Neuronal stem cell (in vitro differentiated cells): ENCODE results near the gene LUZP1. TPM values are rescaled to one million over a fixed set of nuclear protein-coding genes. Genes with fewer than 3 reads are reported as not detected.
A peak's percentile ranks its signal among the peaks of the same experiment; 100 is the strongest.

ENCODE experiments used
- DNase-seq: peaks from one replicate; pipeline ENCODE4 v3.0.0-alpha.2; 2013; ENCODE audit warnings: low spot score
- H2AFZ ChIP-seq: one replicate; pipeline ENCODE4 v1.6.1; 2013; ENCODE audit warnings: mild to moderate bottlenecking, low read length, inconsistent platforms
- H2AK5ac ChIP-seq: 2 replicates; pipeline ENCODE4 v1.6.1; 2013; ENCODE audit warnings: low read depth, mild to moderate bottlenecking, inconsistent platforms, low read length, moderate library complexity, mixed read lengths
- H2BK120ac ChIP-seq: 2 replicates; pipeline ENCODE4 v1.6.1; 2013; ENCODE audit warnings: low read depth, mild to moderate bottlenecking, inconsistent platforms, low read length, moderate library complexity, mixed read lengths
- H2BK12ac ChIP-seq: one replicate; pipeline ENCODE4 v1.6.1; 2013; ENCODE audit warnings: low read length, inconsistent platforms
- H2BK15ac ChIP-seq: 2 replicates; pipeline ENCODE4 v1.6.1; 2013; ENCODE audit warnings: mild to moderate bottlenecking, low read length, inconsistent platforms, mixed read lengths
- H2BK5ac ChIP-seq: one replicate; pipeline ENCODE4 v1.6.1; 2013; ENCODE audit warnings: inconsistent platforms, mild to moderate bottlenecking, low read length, moderate library complexity
- H3K14ac ChIP-seq: one replicate; pipeline ENCODE4 v1.6.1; 2013; ENCODE audit warnings: low read length, inconsistent platforms
- H3K18ac ChIP-seq: 2 replicates; pipeline ENCODE4 v1.6.1; 2013; ENCODE audit warnings: low read length, inconsistent platforms
- H3K23ac ChIP-seq: 2 replicates; pipeline ENCODE4 v1.6.1; 2013; ENCODE audit warnings: low read depth, mild to moderate bottlenecking, mixed read lengths, low read length, inconsistent platforms; ENCODE audit not compliant: poor library complexity
- H3K27ac ChIP-seq: replicated peaks from 3 replicates; pipeline ENCODE4 v1.5.1; 2013; ENCODE audit warnings: low read length, inconsistent platforms
- H3K27me3 ChIP-seq, 3 experiments: 2 replicates each; pipeline ENCODE4 v1.6.1; 2013; ENCODE audit warnings: low read length in 3 of 3, mild to moderate bottlenecking in 2 of 3, inconsistent platforms in 1 of 3, low read depth in 1 of 3, mixed read lengths in 1 of 3, moderate library complexity in 1 of 3; ENCODE audit not compliant: control insufficient read depth in 3 of 3, insufficient read depth in 3 of 3
- H3K36me3 ChIP-seq, 2 donors: replicated peaks in 1 of 2; 2 replicates each; pipeline ENCODE4 v1.6.1; 2013; ENCODE audit warnings: low read length in 2 of 2; ENCODE audit not compliant: control insufficient read depth in 2 of 2, insufficient read depth in 2 of 2
- H3K4ac ChIP-seq: 2 replicates; pipeline ENCODE4 v1.6.1; 2013; ENCODE audit warnings: inconsistent platforms, mild to moderate bottlenecking, low read length, moderate library complexity
- H3K4me1 ChIP-seq, 2 donors: 1 replicate in 1 of 2; 2 replicates in 1 of 2; pipeline ENCODE4 v1.6.1; 2013; ENCODE audit warnings: low read length in 2 of 2, low read depth in 1 of 2; ENCODE audit not compliant: control insufficient read depth in 2 of 2, insufficient read depth in 1 of 2
- H3K4me2 ChIP-seq: one replicate; pipeline ENCODE4 v1.6.1; 2013; ENCODE audit warnings: mild to moderate bottlenecking, low read length, inconsistent platforms; ENCODE audit not compliant: insufficient read depth, poor library complexity, severe bottlenecking
- H3K4me3 ChIP-seq, 2 donors: 2 replicates each; pipeline ENCODE4 v1.5.1; 2013; ENCODE audit warnings: low read length in 2 of 2, mild to moderate bottlenecking in 2 of 2, inconsistent platforms in 1 of 2, moderate library complexity in 1 of 2
- H3K79me1 ChIP-seq: one replicate; pipeline ENCODE4 v1.6.1; 2013; ENCODE audit warnings: low read depth, mild to moderate bottlenecking, inconsistent platforms, low read length, moderate library complexity
- H3K9ac ChIP-seq: one replicate; pipeline ENCODE4 v1.6.1; 2013; ENCODE audit warnings: mild to moderate bottlenecking, low read depth, low read length, inconsistent platforms; ENCODE audit not compliant: poor library complexity
- H3K9me3 ChIP-seq, 2 donors: replicated peaks in 1 of 2; 2 replicates each; pipeline versions ENCODE3 to v1.6.1; 2013; ENCODE audit warnings: low read length in 2 of 2, mild to moderate bottlenecking in 2 of 2, inconsistent platforms in 1 of 2, low read depth in 1 of 2, mixed read lengths in 1 of 2, moderate library complexity in 1 of 2; ENCODE audit not compliant: control insufficient read depth in 2 of 2, insufficient read depth in 1 of 2
- H4K8ac ChIP-seq: one replicate; pipeline ENCODE4 v1.6.1; 2013; ENCODE audit warnings: low read depth, mild to moderate bottlenecking, inconsistent platforms, low read length, moderate library complexity
- H4K91ac ChIP-seq: one replicate; pipeline ENCODE4 v1.6.1; 2013; ENCODE audit warnings: low read length, low read depth, mild to moderate bottlenecking, inconsistent platforms; ENCODE audit not compliant: poor library complexity
- WGBS, 2 donors: extraction: QIAGEN DNeasy Blood & Tissue Kit; methylation state at CpG; one replicate each; pipeline ENCODE4 v1.1.7; 2013; ENCODE audit warnings: missing lambda C conversion rate in 2 of 2, mixed read lengths in 1 of 2; ENCODE audit not compliant: insufficient read length in 2 of 2, insufficient replicate concordance in 1 of 2; ENCODE audit errors: extremely low coverage in 2 of 2; 5-methylcytosine and 5-hydroxymethylcytosine counted together
- polyA plus RNA-seq, 2 experiments: library from polyadenylated mRNA; stranded (reverse); fragments of 200-250 nt; gene quantifications; one replicate each; pipeline ENCODE4 v1.2.3, GENCODE V29; 2013

LUZP1 gene
- polyA plus RNA-seq (2013, experiment 1 of 2), result 27.0 TPM
- 28.3 TPM for polyA plus RNA-seq (2013, experiment 2 of 2)

GRCh38 chr1:23168445-23169194 lies at the start of gene LUZP1:
LUZP1 (minus strand) TSS chr1:23168856.
- H3K79me1 ChIP-seq, result no peaks in the 10 kb centered on the region

GRCh38 chr1:23217421-23218115 lies 48.9 kb upstream of the LUZP1 start, which contains the start of gene HTR1D:
HTR1D (minus strand) TSS chr1:23217502; CDS start chr1:23194219, 23,283 bp downstream.
- no peak within 1 kb of the TSS for H2BK5ac ChIP-seq
- no peak within 1 kb of the TSS for H2BK120ac ChIP-seq
- H4K91ac ChIP-seq, result no peak within 1 kb of the TSS
- H3K18ac ChIP-seq, result peak within 1 kb of the TSS; percentile 93
- no peak within 1 kb of the TSS for H2BK12ac ChIP-seq
- peak within 1 kb of the TSS; percentile 46 to 90 for H3K4me3 ChIP-seq
- no peaks in the 10 kb centered on the region for H3K36me3 ChIP-seq
- DNase-seq, result peak; percentile 30
- H2AK5ac ChIP-seq, result no peak within 1 kb of the TSS
- H3K27ac ChIP-seq, result no peak within 1 kb of the TSS
- H3K4me2 ChIP-seq, result peak within 1 kb of the TSS; percentile 89
- peak within 1 kb of the TSS; percentile 52 for H3K9ac ChIP-seq
- peaks cover 0 to 58% (median 6%) of the 10 kb centered on the region in 3 experiments for H3K27me3 ChIP-seq
- H4K8ac ChIP-seq, result no peak within 1 kb of the TSS
- peak within 1 kb of the TSS; percentile 56 for H3K14ac ChIP-seq
- H3K4me1 ChIP-seq, result peaks cover 3 to 13% of the 10 kb centered on the region in 2 donors
- no peak within 1 kb of the TSS for H3K4ac ChIP-seq
- H2AFZ ChIP-seq, result peak within 1 kb of the TSS; percentile 95
- no peak within 1 kb of the TSS for H2BK15ac ChIP-seq
- peaks cover 0 to 2% of the 10 kb centered on the region in 2 donors for H3K9me3 ChIP-seq
- no peaks in the 10 kb centered on the region for H3K79me1 ChIP-seq
- peak within 1 kb of the TSS; percentile 39 for H3K23ac ChIP-seq
- WGBS, 2 donors, result no CpG with 5 or more reads among the region's 45 CpGs

More at GRCh38 chr1:23168445-23169194, at the start of gene LUZP1:
- Histone ChIP-seq H3K4me3 (peak within 1 kb of the TSS; percentile 59 to 95), H3K4me1 (peaks cover 0 to 12% of the 10 kb centered on the region in 2 donors), H3K9ac (peak within 1 kb of the TSS; percentile 81), H3K36me3 (peaks cover 0 to 4% of the 10 kb centered on the region in 2 donors), H4K8ac (no peak within 1 kb of the TSS), H3K4ac (no peak within 1 kb of the TSS), H3K27ac (peak within 1 kb of the TSS; percentile 88), H3K27me3 (peaks cover 0 to 2% (median 0%) of the 10 kb centered on the region in 3 experiments), H2BK12ac (peak within 1 kb of the TSS; percentile 1), H2BK15ac (no peak within 1 kb of the TSS), H3K23ac (peak within 1 kb of the TSS; percentile 95), H4K91ac (no peak within 1 kb of the TSS), H3K4me2 (peak within 1 kb of the TSS; percentile 78), H2BK5ac (peak within 1 kb of the TSS; percentile 54), H2AFZ (peak within 1 kb of the TSS; percentile 89), H3K9me3 (no peaks in the 10 kb centered on the region), H2BK120ac (peak within 1 kb of the TSS; percentile 14), H3K14ac (no peak within 1 kb of the TSS), H3K18ac (peak within 1 kb of the TSS; percentile 97), H2AK5ac (peak within 1 kb of the TSS; percentile 6)
- peak; percentile 92 for DNase-seq
- no CpG with 5 or more reads among the region's 56 CpGs for WGBS, 2 donors

DNA sequence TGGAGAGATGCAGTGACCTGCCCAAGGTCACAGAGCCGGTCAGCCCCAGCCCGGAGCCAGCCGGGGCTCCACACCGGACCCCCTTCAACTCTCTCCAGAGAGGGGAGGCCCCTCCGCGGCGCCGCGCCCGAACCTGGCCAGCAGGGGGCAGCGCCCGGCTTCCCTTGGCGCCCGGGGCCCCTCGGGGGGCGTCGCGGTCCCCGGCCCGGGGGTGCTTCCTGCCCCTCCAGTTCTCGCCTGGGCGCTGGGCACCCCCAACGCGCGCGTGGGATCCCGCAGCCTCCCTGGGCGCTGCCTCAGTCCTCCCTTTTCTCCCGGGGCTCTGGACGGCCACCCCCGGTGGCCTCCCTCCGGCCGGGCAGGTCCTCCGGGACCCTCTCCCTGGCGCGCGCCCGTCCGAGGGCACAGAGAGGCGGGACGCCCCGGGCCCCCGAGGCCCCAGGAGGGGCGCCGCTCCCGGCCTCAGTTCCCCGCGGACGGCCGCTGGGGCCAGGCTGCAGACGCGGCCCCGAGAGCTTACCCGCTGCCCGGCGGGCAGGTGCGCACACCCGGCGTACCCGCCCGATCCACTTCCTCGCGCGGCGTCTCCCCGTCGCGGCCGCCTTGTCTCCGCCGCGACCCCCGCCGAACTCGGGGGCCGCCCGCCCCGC lies 48.2 kb upstream of the LUZP1 start:
- H3K23ac ChIP-seq, result peak overlapping the region; percentile 39
- H3K27ac ChIP-seq, result no peak overlapping the region
- no peaks in the 10 kb centered on the region for H3K36me3 ChIP-seq
- H3K14ac ChIP-seq, result peak overlapping the region; percentile 56
- H3K4me1 ChIP-seq, result peaks cover 3 to 13% of the 10 kb centered on the region in 2 donors
- peak; percentile 58 for DNase-seq
- peak overlapping the region; percentile 52 for H3K9ac ChIP-seq
- H3K4me2 ChIP-seq, result peak overlapping the region; percentile 89
- no peak overlapping the region for H4K8ac ChIP-seq
- peaks cover 0 to 55% (median 6%) of the 10 kb centered on the region in 3 experiments for H3K27me3 ChIP-seq
- peak overlapping the region; percentile 46 to 90 for H3K4me3 ChIP-seq
- no peak overlapping the region for H2BK120ac ChIP-seq
- WGBS, 2 donors, result no CpG with 5 or more reads among the region's 78 CpGs
- H2AK5ac ChIP-seq, result no peak overlapping the region
- no peak overlapping the region for H2BK12ac ChIP-seq
- peak overlapping the region; percentile 95 for H2AFZ ChIP-seq
- H2BK5ac ChIP-seq, result no peak overlapping the region
- no peaks in the 10 kb centered on the region for H3K79me1 ChIP-seq
- H3K18ac ChIP-seq, result peak overlapping the region; percentile 93
- H3K9me3 ChIP-seq, result peaks cover 0 to 2% of the 10 kb centered on the region in 2 donors
- no peak overlapping the region for H2BK15ac ChIP-seq
- H4K91ac ChIP-seq, result no peak overlapping the region
- no peak overlapping the region for H3K4ac ChIP-seq
